Measurements from ENCODE around the gene PCDH15.
"Not testable (repeated sequence)": the region's sequence is repeated elsewhere in the genome, so short reads cannot be mapped to it uniquely, and the experiment has no call there.

Gene PCDH15

GRCh38 chr10:54531296-54531695 lies 269.7 kb downstream of the PCDH15 start:
- no peak for DNase-seq

DNA sequence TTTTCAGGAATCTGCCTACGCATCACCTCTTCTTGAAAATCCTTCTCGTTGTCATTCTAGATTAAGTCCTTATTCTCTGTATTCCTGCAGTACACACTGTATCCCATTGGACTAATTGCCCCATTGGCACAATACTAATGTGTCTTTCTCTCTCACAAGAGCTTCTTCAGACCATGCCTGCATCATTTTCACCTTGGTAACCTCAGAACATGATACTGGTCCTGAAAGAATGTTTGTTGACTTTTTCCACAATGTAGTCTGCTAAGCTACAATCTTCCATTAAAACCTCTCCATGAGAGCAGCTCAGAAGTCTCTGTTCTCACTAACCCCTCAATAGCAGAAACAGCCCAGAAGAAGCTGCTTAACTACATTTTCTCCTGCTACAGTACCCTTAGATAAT lies 270.7 kb downstream of the PCDH15 start:
- DNase-seq: no peak

DNA sequence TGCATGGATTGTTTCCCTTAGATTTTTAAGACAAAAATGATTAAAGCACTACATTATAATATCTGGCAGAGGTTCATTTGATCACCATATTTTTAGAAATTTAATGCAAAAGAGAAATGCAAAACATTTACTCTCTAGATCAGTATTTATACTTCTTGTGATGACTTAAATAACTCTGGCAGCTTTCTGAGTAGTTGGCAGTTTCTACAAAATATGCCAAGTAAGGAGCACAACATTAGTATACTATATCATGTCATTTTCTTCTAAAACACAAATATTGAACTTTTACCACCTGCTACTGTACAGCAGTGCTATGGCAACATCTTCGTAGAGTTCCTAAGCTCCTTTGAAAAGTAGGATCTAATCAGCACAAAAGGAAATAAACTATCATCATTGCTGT lies 275.2 kb downstream of the PCDH15 start:
- no peak for DNase-seq

GRCh38 chr10:54515244-54515643 lies 285.8 kb downstream of the PCDH15 start:
- DNase-seq: not testable (repeated sequence)

GRCh38 chr10:54503863-54504262 lies 297.2 kb downstream of the PCDH15 start:
- DNase-seq: no peak

DNA sequence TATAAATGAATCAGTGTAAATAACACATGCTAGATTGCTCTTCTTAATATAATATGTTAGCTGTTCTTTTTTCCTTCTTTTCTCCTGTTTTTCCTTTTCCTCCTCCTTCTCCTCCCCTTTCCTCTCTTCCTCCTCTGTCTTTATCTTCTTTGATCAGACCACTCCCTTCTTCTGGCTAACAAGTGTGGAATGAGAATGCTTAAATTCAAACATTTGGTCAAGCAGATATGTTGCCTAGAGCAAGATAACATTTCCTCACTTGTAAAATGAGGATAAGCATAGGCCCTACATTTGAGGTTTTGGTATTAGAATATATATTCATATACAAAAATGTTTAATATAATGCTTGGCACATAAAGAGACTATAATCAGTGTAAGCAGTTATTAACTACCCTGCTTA lies 299.1 kb downstream of the PCDH15 start:
- DNase-seq: no peak

GRCh38 chr10:54496852-54497251 lies 304.2 kb downstream of the PCDH15 start:
- DNase-seq: no peak

- no peak for DNase-seq
Observed at GRCh38 chr10:54487743-54488142, 313.3 kb downstream of the PCDH15 start.

- DNase-seq: no peak
Observed at GRCh38 chr10:54485971-54486370, 315.1 kb downstream of the PCDH15 start.

DNA sequence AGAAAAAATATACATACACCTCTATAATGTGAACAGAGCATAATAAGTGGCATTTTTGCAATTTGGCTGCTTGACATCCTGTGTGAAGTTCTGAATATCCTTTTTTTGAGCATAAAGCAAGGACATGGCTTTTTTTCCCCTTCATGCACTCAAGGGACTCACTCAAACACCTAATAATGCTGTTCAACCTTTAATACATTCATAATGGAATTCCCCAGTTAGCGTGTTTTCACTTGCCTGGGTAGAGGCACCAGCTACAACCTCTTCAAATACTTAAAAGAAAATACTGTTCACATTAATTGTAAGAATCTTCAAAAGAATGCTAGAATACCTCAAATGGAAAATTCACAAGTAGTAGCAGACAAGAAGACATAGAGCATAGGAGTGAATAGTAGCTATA lies 316.8 kb downstream of the PCDH15 start:
- no peak for DNase-seq

DNA sequence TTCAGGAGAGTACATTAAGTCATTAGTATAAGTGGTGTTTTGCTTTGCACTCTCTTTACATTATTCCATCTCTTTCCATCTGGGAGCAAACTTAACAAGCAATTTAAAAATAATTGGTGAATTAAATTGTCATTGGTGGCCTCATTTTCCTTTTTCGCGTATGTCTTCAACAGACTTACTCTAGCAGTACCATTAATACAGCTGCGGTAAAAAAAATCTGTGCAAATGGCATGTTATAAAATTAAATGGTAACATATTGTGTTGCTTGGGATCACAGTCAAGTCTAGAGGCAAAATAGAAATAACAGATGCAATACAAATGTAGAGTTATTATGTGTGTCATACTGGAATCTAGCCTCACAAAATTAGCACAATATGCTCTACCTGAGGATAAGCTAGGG lies 322.4 kb downstream of the PCDH15 start:
- DNase-seq: no peak

GRCh38 chr10:54477738-54478137 lies 323.3 kb downstream of the PCDH15 start:
- DNase-seq: no peak

DNA sequence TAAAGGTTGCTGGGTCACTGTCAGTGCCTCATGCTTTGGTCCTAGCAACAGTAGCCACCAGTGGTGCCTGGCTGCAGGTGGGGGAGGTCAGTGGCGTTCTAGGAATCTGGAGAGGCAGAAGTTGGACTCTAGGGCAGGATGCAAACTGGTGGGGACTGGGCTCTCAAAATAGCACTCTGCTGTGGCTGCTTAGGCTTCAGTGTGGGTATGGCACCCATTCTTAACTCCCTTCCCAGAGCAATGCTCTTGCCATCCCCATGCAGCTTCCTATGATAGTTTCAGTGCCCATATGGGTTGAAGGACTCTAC lies 330.8 kb downstream of the PCDH15 start:
- DNase-seq: no peak

DNA sequence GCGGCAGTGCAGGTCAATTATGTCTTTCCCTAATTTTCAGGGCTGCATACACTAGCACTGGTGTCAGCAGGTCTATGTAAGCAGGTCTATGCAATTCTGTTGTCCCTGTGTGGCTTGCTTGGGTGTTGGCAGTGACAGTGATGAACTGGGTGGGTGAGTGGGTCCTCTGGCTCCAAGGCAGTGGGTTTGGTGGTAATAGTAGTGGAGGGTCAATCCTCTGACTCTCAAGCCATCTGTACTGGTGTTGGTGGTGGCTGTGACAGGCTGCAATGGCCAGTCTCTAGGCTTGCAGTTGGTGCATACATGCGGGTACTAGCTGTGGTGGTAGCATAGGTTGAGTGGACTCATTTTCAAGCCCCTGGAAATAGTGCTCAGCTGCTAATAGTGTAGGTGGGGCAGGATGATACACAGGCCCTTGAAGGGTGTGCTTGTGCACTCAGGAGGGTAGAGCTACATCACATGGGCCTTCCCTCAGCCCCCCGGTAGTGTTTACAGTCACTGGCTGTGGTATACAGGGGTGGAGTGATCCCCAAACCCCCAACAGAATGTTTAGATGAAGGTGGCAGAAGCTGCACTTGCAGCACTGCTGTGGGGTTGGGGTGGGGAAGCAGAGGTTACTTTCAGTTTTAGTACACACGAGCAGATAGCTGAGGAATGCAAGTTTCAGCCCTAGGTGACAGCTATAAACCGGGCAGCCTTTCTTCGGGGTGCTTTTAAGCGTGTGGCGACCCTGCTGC lies 331.3 kb downstream of the PCDH15 start:
- no peak for DNase-seq

DNA sequence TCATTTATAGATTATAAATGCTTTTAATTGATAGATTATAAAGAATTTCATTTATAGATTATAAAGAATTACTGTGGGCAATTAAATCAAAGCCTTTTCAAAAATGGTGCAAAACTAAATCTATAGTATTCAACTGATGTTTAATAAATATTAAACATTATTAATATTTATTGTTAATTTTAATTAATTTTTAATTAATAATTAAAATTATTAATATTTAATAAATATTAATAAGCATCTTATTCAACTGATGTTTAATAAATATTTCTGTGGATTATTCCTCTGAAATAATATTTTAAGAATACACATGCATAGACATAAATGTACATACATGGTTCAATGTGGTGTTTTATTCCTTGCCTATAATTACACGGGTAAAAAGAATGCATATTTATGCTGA lies 346.8 kb downstream of the PCDH15 start:
- DNase-seq: no peak

GRCh38 chr10:54449056-54449455 lies 352.0 kb downstream of the PCDH15 start:
- DNase-seq: no peak

- DNase-seq: no peak
Observed at GRCh38 chr10:54444170-54444569, 356.9 kb downstream of the PCDH15 start.

GRCh38 chr10:54441275-54441674 lies 359.8 kb downstream of the PCDH15 start:
- no peak for DNase-seq

DNA sequence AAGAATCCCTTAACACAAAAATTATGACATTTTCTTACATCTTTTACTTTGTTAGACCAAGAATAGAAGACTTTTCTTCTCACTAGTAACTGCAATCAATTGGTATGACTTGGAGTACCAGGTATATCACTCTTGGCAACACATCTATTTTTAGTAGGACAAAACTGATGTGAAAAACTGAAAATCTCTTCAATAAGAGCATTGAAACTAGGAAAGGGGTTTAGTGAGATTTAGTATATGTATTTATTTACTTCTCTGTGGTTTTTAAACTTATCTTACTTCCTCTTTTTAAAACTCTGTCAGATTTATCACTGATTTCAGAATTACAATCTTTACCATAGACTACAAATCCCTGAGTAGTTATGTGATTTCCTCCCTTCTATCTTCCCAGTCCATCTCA lies 366.2 kb downstream of the PCDH15 start:
- DNase-seq: no peak

DNA sequence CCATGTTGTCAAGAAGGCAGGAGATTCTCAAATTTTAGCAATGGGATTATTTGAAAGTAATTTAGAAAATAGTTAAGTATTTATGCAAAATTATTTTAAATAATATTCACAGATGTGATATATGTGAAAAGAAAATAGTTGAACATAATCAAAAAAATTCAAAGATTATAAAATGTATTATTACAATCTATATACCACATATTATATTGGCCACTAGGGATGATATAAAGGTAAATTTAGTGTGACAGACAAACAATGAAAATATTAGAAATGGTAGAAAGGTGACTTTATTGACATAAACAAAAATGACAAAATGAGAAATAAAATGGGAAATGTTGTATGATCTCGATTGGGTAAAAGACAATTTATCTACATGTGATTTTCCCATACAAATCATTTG lies 385.5 kb downstream of the PCDH15 start:
- DNase-seq: no peak

GRCh38 chr10:54402576-54402975 lies 398.5 kb downstream of the PCDH15 start:
- DNase-seq: no peak

- no peak for DNase-seq
Observed at GRCh38 chr10:54396031-54396430, 405.0 kb downstream of the PCDH15 start.

- not testable (repeated sequence) for DNase-seq
Observed at GRCh38 chr10:54394598-54394997, 406.4 kb downstream of the PCDH15 start.

GRCh38 chr10:54372179-54372578 lies 428.9 kb downstream of the PCDH15 start:
- no peak for DNase-seq

GRCh38 chr10:54368984-54369383 lies 432.0 kb downstream of the PCDH15 start:
- DNase-seq: no peak

- no peak for DNase-seq
Observed at GRCh38 chr10:54363390-54363789, 437.6 kb downstream of the PCDH15 start.
